ENCODE data around the gene USP32.
"Not testable (repeated sequence)": the region's sequence is repeated elsewhere in the genome, so short reads cannot be mapped to it uniquely, and the experiment has no call there.

DNA sequence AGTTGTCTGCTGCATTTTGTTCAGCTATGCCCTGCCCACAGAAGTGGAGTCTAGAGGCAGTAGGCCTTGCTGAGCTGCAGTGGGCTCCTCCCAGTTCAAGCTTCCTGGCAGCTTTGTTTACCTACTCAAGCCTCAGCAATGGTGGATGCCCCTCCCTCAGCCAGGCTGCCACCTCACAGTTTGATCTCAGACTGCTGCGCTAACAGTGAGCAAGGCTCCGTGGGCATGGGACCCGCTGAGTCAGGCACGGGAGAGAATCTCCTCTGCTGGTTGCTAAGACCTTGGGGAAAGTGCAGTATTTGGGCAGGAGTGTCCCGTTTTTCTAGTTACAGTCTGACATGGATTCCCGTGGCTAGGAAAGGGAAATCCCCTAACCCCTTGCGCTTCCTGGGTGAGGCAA, 49.4 kb downstream of the USP32 start:
- TF ChIP-seq POLR2A (IDR thresholded peaks at IDR 0.05; ENCODE audit: low read depth, low read length); EZH2 (IDR thresholded peaks at IDR 0.05; ENCODE audit: borderline replicate concordance, low read depth, low read length, severe bottlenecking); POLR2AphosphoS5 (IDR thresholded peaks at IDR 0.05; ENCODE audit: insufficient read depth, low read depth, low read length); CTCF (IDR thresholded peaks at IDR 0.05; ENCODE audit: extremely low read depth in 1 of 2, insufficient read depth in 1 of 2, low read depth in 1 of 2, low read length in 2 of 2); MAX (IDR thresholded peaks at IDR 0.05; ENCODE audit: insufficient read depth, insufficient read length): not testable (repeated sequence)

Measured in endothelial cell of umbilical vein (primary cell).